ENCODE data around the gene TLR5.

The TLR5 gene

GRCh38 chr1:223125766-223126165 lies 17.3 kb downstream of the TLR5 start:
- TF ChIP-seq, protein P1, sequence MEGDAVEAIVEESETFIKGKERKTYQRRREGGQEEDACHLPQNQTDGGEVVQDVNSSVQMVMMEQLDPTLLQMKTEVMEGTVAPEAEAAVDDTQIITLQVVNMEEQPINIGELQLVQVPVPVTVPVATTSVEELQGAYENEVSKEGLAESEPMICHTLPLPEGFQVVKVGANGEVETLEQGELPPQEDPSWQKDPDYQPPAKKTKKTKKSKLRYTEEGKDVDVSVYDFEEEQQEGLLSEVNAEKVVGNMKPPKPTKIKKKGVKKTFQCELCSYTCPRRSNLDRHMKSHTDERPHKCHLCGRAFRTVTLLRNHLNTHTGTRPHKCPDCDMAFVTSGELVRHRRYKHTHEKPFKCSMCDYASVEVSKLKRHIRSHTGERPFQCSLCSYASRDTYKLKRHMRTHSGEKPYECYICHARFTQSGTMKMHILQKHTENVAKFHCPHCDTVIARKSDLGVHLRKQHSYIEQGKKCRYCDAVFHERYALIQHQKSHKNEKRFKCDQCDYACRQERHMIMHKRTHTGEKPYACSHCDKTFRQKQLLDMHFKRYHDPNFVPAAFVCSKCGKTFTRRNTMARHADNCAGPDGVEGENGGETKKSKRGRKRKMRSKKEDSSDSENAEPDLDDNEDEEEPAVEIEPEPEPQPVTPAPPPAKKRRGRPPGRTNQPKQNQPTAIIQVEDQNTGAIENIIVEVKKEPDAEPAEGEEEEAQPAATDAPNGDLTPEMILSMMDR (conservative IDR thresholded peaks at IDR 0.05): no peak
- no peak overlapping the region for H3K27ac ChIP-seq

DNA sequence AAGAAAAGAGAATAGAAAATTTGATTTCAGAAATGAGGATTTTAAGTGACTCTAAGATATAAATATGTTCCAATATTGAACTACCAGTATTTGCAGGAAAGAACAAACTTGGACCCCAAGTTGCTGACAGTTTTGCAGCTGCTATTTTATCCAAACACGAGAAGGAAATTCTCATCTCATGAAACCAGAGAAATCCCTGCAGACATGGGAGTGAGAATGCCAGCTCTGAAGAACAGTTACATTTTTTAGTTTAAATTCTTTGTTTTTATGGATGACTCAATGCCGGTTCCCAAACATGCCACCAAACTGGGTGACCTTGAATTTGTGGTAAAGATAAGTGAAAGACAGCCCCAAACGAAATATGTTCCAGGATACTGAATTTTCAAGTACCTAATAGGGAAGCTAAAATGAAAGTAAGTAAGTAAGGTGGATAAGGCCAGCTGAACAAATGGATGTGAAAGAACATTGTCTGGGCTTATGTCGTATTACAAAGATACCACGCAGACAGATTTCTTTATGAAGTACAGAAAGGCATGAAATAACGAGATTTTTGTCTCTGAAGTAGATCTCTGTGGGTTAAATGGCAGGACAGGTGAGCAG lies 19.9 kb downstream of the TLR5 start:
- TF ChIP-seq, protein P1 (conservative IDR thresholded peaks at IDR 0.05): no peak
- no peak overlapping the region for H3K27ac ChIP-seq

DNA sequence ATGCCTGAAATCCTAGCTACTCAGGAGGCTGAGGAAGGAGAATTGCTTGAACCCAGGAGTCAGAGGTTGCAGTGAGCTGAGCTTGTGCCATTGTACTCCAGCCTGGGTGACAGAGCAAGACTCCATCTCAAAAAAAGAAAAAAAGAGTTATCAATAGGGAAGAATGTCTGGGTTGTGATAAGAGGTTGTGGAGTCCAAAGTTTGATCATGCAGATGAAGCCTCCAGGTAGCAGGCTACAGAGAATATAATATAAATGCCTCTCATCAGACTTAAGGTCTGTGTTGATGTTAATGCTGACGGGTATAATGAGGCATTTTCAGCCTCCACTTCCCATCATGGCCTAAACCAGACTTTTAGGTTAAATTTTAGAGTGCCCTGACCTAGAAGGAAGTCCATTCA lies 24.6 kb downstream of the TLR5 start:
- H3K27ac ChIP-seq: no peak overlapping the region
- TF ChIP-seq, protein P1 (conservative IDR thresholded peaks at IDR 0.05): no peak

DNA sequence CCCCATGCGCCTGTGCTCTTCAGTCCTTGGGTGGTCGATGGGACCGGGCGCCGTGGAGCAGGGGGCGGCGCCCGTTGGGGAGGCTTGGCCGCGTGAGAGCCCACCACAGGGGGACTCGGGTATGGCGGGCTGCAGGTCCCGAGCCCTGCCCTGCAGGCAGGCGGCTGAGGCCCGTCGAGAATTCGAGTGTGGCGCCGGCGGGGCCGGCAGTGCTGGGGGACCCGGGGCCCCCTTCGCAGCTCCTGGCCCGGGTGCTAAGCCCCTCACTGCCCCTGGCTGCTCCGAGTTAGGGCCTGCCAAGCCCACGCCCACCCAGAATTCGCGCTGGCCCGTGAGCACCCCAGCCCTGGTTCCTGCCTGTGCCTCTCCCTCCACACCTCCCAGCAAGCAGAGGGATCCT lies 26.1 kb downstream of the TLR5 start:
- TF ChIP-seq, protein P1 (conservative IDR thresholded peaks at IDR 0.05): no peak
- no peak overlapping the region for H3K27ac ChIP-seq

- no peak overlapping the region for H3K27ac ChIP-seq
- TF ChIP-seq, protein P1 (conservative IDR thresholded peaks at IDR 0.05): no peak
These were observed 28.2 kb downstream of the TLR5 start for GRCh38 chr1:223114871-223115270.

DNA sequence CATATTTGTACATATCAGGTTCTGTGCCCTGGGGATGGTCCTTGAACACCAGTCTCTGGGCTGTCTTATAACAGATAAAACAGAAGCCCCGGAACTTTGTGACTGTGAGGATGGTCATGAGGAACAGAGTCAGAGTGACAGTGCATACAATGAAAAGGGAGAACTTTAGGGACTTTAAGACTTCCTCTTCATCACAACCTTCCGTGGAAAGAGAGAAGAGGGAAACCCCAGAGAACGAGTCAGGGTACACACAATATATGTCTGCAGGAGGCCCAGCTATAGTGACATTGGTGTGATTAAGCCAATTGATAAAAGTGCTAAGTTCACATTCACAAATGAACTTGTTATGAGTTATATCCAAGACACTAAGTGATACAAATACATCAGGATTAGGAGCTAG lies 32.1 kb downstream of the TLR5 start:
- TF ChIP-seq, protein P1 (conservative IDR thresholded peaks at IDR 0.05): no peak
- no peak overlapping the region for H3K27ac ChIP-seq

DNA sequence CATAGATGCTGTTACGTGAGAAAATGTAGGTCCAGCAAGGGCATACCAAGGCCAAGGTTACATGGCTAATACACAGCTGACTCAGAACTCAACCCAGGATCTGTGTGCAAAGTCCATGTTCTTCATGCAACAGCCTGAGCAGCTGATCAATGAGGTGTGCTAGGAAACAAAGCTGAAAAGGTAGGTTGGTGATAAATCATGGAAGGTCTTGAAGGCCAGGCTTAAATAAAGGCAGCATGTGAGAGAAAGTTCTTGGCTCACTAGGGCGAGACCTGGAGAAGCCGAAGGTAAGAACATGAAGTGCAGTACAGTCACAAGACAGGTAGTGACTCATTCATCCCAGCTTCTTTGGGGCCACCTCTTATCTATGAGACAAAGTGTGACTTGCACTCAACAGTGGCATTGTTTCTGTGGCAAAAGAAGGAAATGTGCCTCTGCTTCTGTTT lies 33.4 kb downstream of the TLR5 start:
- no peak overlapping the region for H3K27ac ChIP-seq
- TF ChIP-seq, protein P1 (conservative IDR thresholded peaks at IDR 0.05): no peak
